HL-60 (cell line): ENCODE data around the gene MTSS2.

Experiments
- DNase-seq, 2 experiments: peaks; one replicate each; pipeline ENCODE4 v3.0.0-alpha.2; 2010 to 2020; ENCODE audit warnings: low read depth in 1 of 2, low spot score in 1 of 2
- H3K27ac ChIP-seq: fragments of 250-450 bp; sonication (Bioruptor Pico); replicated peaks from 2 replicates; pipeline ENCODE4 v1.5.1; 2020; ENCODE audit warnings: mild to moderate bottlenecking, moderate library complexity
- H3K27me3 ChIP-seq: fragments of 250-450 bp; sonication (Bioruptor Pico); 2 replicates; pipeline ENCODE4 v1.5.1; 2021; ENCODE audit warnings: mild to moderate bottlenecking, moderate library complexity; ENCODE audit not compliant: insufficient read depth, poor library complexity, severe bottlenecking
- H3K4me3 ChIP-seq: replicated peaks from 2 replicates; pipeline ENCODE4 v1.5.1; 2011; ENCODE audit warnings: mild to moderate bottlenecking, control low read depth, low read length; ENCODE audit not compliant: insufficient read depth
- GABPA ChIP-seq: IDR thresholded peaks from 2 replicates; pipeline ENCODE4 v1.6.1; 2012; ENCODE audit warnings: low read depth
- POLR2AphosphoS5 ChIP-seq: IDR thresholded peaks from 2 replicates; pipeline ENCODE4 v1.6.1; 2012; ENCODE audit warnings: low read depth
- SPI1 ChIP-seq: IDR thresholded peaks from 2 replicates; pipeline ENCODE4 v1.6.1; 2012; ENCODE audit warnings: low read depth, mild to moderate bottlenecking, borderline replicate concordance
- TF ChIP-seq, protein P1 (sequence below): IDR thresholded peaks from one replicate; pipeline ENCODE4 v1.5.1; 2011; ENCODE audit warnings: low read length, control low read depth, inconsistent platforms; ENCODE audit not compliant: insufficient read depth
- TF ChIP-seq, protein P2 (sequence below): IDR thresholded peaks from 2 replicates; pipeline ENCODE4 v1.6.1; 2012; ENCODE audit warnings: low read depth; ENCODE audit not compliant: insufficient replicate concordance

Gene MTSS2

DNA sequence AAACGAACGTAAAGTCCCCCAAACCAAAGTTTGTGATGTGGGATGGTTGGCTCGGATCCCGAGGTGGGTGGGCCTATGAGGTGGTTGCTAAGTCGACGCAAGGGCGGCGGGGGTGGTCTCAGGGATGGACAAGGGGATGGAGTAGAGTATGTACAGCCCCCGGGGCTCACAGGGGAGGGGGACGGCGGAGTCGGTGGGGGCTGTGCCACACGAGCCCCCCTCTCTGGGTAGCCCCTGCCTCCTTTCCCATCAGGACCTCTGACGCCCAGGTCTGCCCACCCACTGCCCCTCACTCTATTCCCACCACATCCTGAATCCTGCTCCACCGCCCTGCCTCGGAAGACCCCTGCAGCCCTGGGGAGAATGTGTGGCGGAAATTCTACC, 24.3 kb downstream of the MTSS2 start:
- Histone ChIP-seq H3K27me3 (no peaks in the 10 kb centered on the region), H3K27ac (no peak overlapping the region), H3K4me3 (no peak overlapping the region)
- DNase-seq = no peak
- TF ChIP-seq, protein P1, sequence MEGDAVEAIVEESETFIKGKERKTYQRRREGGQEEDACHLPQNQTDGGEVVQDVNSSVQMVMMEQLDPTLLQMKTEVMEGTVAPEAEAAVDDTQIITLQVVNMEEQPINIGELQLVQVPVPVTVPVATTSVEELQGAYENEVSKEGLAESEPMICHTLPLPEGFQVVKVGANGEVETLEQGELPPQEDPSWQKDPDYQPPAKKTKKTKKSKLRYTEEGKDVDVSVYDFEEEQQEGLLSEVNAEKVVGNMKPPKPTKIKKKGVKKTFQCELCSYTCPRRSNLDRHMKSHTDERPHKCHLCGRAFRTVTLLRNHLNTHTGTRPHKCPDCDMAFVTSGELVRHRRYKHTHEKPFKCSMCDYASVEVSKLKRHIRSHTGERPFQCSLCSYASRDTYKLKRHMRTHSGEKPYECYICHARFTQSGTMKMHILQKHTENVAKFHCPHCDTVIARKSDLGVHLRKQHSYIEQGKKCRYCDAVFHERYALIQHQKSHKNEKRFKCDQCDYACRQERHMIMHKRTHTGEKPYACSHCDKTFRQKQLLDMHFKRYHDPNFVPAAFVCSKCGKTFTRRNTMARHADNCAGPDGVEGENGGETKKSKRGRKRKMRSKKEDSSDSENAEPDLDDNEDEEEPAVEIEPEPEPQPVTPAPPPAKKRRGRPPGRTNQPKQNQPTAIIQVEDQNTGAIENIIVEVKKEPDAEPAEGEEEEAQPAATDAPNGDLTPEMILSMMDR = no peak
- TF ChIP-seq GABPA (no peak), POLR2AphosphoS5 (no peak), SPI1 (no peak)
- TF ChIP-seq, protein P2, sequence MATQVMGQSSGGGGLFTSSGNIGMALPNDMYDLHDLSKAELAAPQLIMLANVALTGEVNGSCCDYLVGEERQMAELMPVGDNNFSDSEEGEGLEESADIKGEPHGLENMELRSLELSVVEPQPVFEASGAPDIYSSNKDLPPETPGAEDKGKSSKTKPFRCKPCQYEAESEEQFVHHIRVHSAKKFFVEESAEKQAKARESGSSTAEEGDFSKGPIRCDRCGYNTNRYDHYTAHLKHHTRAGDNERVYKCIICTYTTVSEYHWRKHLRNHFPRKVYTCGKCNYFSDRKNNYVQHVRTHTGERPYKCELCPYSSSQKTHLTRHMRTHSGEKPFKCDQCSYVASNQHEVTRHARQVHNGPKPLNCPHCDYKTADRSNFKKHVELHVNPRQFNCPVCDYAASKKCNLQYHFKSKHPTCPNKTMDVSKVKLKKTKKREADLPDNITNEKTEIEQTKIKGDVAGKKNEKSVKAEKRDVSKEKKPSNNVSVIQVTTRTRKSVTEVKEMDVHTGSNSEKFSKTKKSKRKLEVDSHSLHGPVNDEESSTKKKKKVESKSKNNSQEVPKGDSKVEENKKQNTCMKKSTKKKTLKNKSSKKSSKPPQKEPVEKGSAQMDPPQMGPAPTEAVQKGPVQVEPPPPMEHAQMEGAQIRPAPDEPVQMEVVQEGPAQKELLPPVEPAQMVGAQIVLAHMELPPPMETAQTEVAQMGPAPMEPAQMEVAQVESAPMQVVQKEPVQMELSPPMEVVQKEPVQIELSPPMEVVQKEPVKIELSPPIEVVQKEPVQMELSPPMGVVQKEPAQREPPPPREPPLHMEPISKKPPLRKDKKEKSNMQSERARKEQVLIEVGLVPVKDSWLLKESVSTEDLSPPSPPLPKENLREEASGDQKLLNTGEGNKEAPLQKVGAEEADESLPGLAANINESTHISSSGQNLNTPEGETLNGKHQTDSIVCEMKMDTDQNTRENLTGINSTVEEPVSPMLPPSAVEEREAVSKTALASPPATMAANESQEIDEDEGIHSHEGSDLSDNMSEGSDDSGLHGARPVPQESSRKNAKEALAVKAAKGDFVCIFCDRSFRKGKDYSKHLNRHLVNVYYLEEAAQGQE = no peak

DNA sequence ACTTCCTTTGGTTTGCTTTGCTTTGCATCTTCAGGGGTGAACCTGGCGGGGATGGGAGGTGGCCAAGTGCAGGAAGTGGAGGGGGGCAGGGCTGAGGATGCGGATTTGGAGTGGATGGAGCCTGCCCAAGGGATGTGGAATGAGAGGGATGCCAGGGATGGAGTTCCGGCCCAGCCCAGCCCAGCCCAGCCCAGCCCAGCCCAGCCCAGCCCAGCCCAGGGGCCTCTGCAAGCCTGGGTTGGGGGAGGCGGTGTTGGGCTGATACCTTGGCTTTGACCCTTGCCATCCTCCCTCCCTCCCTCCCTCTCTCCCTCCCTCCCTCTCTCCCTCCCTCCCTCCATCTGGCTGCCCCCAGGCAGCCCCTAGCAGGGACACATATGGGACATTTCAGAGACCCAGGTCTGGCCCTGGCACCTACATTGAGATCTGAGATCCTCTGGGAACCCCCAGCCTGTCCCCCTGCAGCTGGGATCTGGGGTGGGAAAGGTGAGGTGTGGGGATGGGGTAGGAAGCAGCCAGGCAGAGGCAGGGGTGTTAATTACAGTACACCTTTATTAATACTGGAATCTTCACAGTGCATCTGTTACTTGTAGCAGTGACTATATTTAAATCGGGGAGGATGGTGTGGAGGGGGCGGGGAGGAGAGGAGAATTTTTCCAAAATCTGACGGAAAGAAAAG, 25.0 kb downstream of the MTSS2 start:
- Histone ChIP-seq H3K27me3 (no peaks in the 10 kb centered on the region), H3K4me3 (no peak overlapping the region), H3K27ac (no peak overlapping the region)
- no peak for DNase-seq
- no peak for TF ChIP-seq GABPA
- TF ChIP-seq POLR2AphosphoS5 = 0 out of 2 replicates have a peak, but pooled peaks have one; percentile 8
- no peak for TF ChIP-seq SPI1
- TF ChIP-seq, protein P1 = no peak

DNA sequence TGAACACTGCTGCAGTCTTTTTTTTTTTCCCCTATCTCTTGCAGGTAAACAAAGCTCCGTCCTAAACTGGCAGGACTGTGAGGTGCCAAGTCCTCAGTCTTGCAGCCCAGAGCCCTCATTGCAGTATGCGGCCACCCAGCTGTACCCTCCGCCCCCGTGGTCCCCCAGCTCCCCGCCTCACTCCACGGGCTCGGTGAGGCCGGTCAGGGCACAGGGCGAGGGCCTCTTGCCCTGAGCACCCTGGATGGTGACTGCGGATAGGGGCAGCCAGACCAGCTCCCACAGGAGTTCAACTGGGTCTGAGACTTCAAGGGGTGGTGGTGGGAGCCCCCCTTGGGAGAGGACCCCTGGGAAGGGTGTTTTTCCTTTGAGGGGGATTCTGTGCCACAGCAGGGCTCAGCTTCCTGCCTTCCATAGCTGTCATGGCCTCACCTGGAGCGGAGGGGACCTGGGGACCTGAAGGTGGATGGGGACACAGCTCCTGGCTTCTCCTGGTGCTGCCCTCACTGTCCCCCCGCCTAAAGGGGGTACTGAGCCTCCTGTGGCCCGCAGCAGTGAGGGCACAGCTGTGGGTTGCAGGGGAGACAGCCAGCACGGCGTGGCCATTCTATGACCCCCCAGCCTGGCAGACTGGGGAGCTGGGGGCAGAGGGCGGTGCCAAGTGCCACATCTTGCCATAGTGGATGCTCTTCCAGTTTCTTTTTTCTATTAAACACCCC, 25.7 kb downstream of the MTSS2 start:
- H3K27ac ChIP-seq = no peak overlapping the region
- no peak overlapping the region for H3K4me3 ChIP-seq
- no peak for DNase-seq
- TF ChIP-seq POLR2AphosphoS5 (0 out of 2 replicates have a peak, but pooled peaks have one; percentile 13), SPI1 (no peak)
- H3K27me3 ChIP-seq = no peaks in the 10 kb centered on the region

DNA sequence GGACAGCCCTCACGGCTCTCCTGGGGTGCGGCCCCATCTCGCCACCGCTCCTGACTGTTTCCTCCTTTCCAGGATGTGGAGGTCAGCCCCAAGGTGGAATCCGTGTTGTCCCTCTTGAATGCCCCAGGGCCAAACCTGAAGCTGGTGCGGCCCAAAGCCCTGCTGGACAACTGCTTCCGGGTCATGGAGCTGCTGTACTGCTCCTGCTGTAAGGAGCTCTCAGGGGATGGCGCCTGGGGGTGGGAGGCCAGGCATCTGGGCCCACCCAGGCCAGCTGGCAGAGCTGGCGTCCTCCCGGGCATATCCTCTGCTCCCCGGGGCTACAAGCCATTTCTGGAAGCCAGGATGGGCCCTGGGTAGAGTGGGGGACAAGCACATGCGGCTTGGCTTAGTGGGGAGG, 26.3 kb downstream of the MTSS2 start:
- Histone ChIP-seq H3K27ac (no peak overlapping the region), H3K4me3 (no peak overlapping the region), H3K27me3 (no peaks in the 10 kb centered on the region)
- no peak for DNase-seq
- TF ChIP-seq, protein P2 = no peak
- TF ChIP-seq GABPA = no peak
- TF ChIP-seq SPI1 = no peak
- TF ChIP-seq POLR2AphosphoS5 = no peak
- TF ChIP-seq, protein P1 = no peak
